HT-29 (cell line): ENCODE results near the gene SIGLEC14. TPM values are rescaled to one million over a fixed set of nuclear protein-coding genes. Genes with fewer than 3 reads are reported as not detected.
"Not testable (repeated sequence)": the region's sequence is repeated elsewhere in the genome, so short reads cannot be mapped to it uniquely, and the experiment has no call there.

Experiments used
- DNase-seq: peaks from one replicate; pipeline ENCODE4 v3.0.0-alpha.2; 2015; ENCODE audit warnings: low spot score
- total RNA-seq: library from RNA; depleted of rRNA; stranded (reverse); fragments of >200 nt; shearing (Covaris generic); gene quantifications from 2 replicates; pipeline ENCODE4 v1.2.3, GENCODE V29; 2014; rRNA removed

Gene SIGLEC14, protein sequence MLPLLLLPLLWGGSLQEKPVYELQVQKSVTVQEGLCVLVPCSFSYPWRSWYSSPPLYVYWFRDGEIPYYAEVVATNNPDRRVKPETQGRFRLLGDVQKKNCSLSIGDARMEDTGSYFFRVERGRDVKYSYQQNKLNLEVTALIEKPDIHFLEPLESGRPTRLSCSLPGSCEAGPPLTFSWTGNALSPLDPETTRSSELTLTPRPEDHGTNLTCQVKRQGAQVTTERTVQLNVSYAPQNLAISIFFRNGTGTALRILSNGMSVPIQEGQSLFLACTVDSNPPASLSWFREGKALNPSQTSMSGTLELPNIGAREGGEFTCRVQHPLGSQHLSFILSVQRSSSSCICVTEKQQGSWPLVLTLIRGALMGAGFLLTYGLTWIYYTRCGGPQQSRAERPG
- not detected in 2 replicates for total RNA-seq

DNA sequence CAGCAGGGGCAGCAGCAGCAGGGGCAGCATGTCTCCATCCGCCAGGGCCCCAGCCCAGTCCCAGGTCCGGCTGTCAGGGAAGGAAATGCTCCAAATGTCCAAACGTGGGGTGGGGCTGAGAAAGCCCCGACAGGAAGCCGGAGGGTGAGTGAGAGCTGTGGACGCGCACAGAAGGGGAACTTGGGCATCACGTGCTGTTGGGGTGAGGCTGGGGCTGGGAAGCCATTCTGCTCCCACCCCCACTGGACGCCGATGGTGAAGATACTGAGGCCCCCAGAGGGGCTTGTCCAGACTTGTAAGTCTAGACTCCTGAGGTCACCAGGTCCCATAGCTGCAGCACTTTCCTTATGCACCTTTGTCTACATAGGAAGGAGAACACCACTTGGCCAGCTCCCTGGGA is at the start of gene SIGLEC14:
Gene SIGLEC14, minus strand, starts transcription at position 96 of the 400 bp plus-strand sequence. Its CDS starts 66 bp downstream, at position 30.
- not testable (repeated sequence) for DNase-seq

- no peak for DNase-seq
Observed at GRCh38 chr19:51695702-51696315, 49.2 kb upstream of the SIGLEC14 start.

GRCh38 chr19:51695088-51695487 is 48.5 kb upstream of the SIGLEC14 start:
- no peak for DNase-seq

GRCh38 chr19:51694318-51695085 is 47.9 kb upstream of the SIGLEC14 start:
- DNase-seq = no peak

GRCh38 chr19:51693819-51694218 is 47.2 kb upstream of the SIGLEC14 start:
- no peak for DNase-seq

GRCh38 chr19:51693260-51693659 is 46.6 kb upstream of the SIGLEC14 start, which contains the start of gene SPACA6:
TSS of gene SPACA6 (plus strand) at chr19:51693330. CDS start at chr19:51693527, 197 bp downstream.
- no peak for DNase-seq

- no peak for DNase-seq
Observed at GRCh38 chr19:51692468-51692867, 45.8 kb upstream of the SIGLEC14 start.

DNA sequence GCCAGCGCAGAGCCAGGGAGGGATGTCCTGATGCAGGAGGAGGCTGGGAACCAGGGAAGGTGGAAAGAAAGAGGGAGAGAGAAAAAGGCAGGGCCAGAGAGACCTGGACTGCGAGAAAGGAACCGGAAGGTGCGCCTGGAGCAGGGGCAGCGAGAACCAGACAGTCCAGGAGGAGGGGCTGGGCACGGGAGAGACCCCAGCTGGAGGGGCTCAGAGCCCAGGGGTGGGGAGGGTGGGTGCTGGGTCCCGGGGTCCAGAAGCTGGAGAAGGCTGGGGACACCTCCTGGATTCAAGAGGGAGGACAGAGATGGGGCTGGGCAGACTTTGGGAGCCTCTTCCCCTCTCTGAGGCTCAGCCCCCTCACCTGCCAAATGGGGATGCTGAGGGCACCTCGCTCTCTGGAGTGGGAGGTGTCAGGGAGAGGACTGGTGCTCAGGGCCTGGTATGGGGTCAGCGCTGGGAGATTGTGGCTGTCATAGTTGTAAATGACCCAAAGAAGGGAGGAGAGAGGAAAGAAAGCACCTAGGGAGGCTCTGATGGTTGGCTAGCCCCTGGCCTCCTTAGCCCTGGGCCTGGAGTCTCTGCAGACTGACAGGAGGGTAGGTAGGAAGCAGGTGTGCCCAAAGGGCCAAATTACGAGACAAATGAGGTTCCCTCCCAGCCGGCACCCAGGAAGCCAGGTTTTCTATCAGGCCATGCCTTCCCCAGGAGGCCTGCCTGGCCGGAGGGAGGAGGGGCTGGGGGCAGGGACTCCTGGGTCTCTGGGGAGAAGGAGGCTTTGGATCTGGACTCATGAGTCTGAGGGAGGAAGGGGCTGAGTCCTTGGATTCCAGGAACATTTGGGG is 45.2 kb upstream of the SIGLEC14 start:
- DNase-seq = no peak

GRCh38 chr19:51691074-51691583 is 44.5 kb upstream of the SIGLEC14 start:
- no peak for DNase-seq

- peak; percentile 81 for DNase-seq
Observed at GRCh38 chr19:51690454-51691073, 43.9 kb upstream of the SIGLEC14 start.

DNA sequence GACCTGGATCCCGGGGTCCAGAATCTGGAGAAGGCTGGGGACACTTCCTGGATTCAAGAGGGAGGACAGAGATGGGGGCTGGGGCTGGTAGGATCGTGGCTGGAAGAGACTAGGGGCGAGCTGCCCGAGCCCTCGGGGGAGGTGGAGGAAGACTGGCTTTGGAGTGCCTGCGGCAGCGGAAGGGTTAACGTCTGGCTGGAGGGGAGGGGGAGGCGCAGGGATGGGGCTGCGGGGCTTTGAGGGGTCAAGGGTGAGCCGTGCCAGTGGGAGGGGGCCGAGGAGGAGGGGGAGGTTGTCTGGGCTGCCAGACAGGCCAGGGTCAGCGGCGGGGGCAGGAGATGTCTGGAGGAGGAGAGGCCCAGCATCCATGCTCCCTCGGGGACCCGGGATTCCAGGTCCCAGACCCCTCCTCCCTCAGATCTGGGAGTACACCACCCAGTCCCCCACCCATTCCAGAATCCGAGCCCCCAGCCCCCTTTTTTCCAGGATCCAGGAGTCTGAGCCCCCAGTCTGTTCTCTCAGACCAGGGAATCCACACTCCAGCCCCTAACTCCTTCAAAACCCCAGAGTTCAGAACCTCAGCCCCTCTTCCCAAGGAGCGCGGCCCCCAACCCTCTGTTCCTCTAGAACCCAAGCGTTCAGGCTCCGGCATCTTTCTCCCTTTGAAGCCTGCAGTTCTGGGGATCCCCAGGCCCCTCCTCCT is 43.3 kb upstream of the SIGLEC14 start:
- DNase-seq = peak; percentile 51

DNA sequence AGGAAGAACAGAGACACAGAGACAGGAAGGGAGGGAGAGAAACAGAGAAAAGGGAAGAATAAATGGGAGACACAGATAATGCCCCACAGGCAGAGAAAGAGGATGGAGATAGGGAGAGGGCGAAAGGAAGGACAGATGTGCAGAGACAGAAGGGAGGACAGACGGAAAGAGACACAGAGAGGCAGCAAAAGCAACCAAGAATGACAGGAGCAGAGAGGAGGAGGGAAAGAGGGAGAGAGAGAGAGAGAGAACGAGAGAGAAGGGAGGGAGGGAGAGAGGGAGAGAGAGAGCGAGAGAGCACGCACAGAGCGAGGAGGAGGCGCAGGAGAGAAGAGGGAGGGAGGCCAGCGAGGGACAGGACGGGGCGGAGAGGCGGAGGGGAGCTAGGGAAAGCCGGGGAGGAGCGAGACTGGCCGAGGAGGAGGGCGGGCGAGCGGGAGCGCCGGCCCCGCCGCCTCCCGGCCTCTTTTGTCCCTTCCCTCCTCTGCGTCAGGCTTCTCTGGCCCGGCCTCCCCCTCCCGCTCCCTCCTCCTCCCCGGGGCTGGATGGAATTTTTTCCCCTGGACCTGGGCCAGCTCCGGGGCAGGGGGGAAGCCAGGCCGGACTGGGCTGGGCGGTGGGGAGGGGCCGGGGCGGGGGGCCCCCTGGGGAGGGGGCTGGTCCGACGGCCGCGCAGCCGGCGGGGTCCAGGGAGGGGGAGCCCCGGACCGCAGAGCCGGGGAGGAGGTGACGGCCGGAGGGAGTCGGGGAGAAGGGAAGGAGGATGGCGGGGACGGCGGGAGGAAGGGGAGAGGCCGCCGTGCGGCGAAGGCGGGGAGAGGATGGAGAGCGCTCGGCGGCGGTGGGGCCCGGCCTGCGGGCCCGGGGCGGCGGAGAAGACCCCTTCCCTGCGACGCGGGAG is 42.3 kb upstream of the SIGLEC14 start:
- DNase-seq = peak; percentile 90

DNA sequence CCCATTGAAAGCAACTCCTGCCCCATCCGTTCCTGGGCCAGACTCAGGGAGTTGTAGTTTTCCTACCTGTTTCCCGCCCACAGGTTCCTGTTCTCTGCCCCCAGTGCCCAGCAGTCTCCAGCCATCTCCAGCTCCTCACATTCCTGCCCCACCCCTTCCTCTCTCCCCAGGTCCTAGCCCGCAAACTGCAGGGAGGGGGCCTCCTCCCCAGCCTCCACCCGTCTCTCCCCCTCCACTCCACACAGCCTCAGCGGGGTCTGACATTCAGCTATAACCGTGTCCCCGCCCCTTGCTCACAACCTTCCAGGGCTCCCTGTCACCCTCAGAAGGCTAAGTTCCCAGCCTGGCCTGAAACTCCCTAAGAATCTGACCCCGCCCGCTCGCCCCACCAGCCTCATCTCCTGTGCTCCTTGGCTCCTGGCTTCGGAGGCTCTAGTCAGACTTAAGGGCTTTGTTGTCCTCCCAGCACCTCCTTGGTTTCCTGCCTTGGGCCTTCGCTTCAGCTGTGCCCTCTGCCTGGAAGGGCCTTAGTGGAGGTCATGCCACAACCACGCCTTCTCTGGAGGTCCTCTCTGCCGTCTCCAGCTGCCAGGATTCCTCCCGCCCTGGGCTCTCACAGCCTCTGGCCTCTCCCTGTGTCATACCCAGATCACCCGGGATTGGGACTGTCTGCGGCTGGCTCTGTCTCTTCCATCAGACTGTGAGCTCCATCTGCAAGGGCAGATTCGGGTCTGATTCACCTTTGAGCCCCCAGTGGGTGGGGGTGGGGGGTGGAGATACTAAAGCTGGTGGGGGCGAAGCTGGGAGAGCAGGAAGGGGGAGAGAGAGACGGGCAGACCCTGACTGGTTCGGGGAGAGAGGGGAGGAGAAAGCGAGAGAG is 41.4 kb upstream of the SIGLEC14 start:
- DNase-seq = peak; percentile 83

- no peak for DNase-seq
Observed at GRCh38 chr19:51686171-51686570, 39.5 kb upstream of the SIGLEC14 start.

DNA sequence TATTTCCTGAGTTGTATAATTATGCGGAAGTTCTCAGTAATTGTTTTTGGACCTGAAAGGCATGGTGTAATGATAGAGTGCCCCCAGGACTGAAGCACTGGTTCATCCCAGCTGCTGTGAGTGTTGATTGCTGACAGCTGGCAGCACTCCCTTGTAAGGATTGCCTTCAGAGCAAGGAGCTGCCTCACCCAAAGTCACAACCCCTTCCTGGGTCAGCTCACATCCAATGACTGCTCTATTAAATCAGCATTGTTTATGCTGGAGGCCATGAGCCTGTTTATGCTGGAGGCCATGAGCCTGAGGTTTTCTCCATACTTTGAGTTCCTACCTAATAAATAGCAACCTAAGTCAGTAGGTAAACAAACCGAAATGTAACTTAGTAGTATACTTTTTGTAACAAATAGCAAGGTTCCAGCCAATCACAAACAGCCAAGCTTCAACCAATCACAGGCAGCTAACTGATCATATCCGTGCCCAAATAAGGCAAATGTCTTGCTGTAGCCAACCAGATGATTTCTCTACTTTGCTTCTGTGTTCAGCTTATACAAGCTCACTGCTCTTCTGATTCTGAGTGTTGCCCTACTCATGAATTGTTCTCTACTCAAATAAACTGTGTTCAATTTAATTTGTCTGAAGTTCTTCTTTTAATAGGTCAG is 34.8 kb upstream of the SIGLEC14 start:
- peak; percentile 29 for DNase-seq

- no peak for DNase-seq
Observed at GRCh38 chr19:51680474-51680873, 33.8 kb upstream of the SIGLEC14 start.

DNA sequence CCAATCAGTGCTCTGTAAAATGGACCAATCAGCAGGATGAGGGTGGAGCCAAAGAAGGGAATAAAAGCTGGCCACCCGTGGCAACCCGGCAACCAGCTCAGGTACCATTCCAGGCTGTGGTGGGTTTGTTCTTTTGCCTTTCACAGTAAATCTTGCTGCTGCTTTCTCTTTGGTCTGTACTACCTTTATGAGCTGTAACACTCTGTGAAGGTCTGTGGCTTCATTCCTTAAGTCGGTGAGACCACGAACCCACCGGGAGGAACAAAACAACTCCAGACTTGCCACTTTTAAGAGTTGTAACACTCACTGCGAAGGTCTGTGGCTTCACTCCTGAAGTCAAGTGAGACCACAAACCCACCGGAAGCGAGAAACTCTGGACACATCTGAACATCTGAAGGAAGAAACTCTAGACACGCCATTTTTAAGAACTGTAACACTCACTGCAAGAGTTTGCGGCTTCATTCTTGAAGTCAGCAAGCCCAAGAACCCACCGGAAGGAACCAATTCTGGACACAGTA is 30.0 kb upstream of the SIGLEC14 start:
- DNase-seq = no peak
